Right kidney (tissue), 9 donors: Measurements from ENCODE around the gene SLC35F4.
"Not testable (repeated sequence)": the region's sequence is repeated elsewhere in the genome, so short reads cannot be mapped to it uniquely, and the experiment has no call there.

Experiments
- DNase-seq: peaks from one replicate; pipeline ENCODE4 v3.0.0-alpha.2; 2016
- long read RNA-seq, 8 donors: transcript quantifications; one replicate each; lab custom pipeline, GENCODE V29; 2026

The SLC35F4 gene
- long read RNA-seq, donor 1 = 0 reads
- long read RNA-seq, donor 2 = 0 reads
- long read RNA-seq, donor 3 = 0 reads
- long read RNA-seq, donor 4 = 0 reads
- long read RNA-seq, donor 5 = 0 reads
- long read RNA-seq, donor 6 = 0 reads
- long read RNA-seq, donor 7 = 0 reads
- long read RNA-seq, donor 8 = 0 reads

DNA sequence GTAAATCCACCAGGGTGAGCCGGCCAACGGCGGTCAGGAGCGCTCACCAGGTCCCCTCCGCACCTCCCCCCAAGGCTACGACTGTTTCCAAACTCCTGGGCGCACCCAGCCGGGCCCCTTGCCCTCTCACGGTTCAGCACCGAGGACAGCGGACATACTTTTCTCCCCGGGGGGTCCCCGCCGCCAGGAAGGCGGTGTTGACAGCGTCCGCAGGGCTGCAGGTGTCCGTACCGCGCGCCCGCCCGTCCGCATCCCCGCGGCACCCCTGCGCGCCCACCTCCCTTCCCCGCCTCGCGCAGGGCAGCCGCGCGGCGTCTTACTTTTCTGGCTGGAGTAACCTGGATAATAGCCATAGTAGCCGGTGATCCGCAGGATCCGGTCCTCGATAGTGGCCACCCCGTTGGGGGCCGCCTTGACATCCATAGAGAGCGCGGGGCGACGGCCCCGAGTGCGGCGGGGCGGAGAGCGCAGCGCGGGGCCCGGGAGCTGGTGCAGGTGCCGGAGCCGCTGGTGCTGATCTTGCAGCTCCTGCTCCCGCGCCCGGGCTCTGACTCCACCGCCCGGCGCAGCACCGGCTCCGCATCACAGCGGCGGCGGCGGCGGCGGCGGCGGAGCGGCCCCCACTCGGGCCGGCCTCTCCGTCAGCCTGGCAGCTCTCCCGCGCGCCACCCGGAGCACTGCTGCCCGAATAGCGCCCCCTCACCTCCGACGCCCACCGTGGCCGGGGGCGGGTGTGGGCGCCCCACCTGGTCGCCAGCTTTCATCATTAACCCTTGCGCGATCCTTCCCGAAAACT, at the start of gene SLC35F4:
Gene SLC35F4, minus strand, starts transcription at position 690 of the 796 bp plus-strand sequence.
- DNase-seq = peak; percentile 83

GRCh38 chr14:57909626-57910025, 43.7 kb upstream of the SLC35F4 start:
- no peak for DNase-seq

DNA sequence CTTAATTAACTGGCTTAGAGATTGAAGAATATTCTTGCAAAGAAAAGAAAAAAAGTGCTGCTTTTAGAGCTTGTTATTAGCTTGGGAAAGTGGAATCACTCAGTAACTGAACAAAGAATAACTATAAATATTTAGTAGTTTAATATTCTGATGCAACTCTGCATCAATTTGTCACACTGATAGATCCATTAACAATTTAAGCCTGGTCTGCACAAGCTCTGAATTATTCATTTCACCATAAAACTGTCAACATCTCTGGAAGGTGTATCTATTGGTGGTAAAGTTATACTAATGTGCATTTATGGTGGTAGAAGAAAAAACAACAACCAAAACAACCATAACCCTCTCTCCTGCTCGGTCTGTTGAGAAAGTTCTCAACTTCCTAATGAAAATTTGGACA, 38.1 kb upstream of the SLC35F4 start:
- no peak for DNase-seq

GRCh38 chr14:57898837-57899572, 33.1 kb upstream of the SLC35F4 start:
- no peak for DNase-seq

DNA sequence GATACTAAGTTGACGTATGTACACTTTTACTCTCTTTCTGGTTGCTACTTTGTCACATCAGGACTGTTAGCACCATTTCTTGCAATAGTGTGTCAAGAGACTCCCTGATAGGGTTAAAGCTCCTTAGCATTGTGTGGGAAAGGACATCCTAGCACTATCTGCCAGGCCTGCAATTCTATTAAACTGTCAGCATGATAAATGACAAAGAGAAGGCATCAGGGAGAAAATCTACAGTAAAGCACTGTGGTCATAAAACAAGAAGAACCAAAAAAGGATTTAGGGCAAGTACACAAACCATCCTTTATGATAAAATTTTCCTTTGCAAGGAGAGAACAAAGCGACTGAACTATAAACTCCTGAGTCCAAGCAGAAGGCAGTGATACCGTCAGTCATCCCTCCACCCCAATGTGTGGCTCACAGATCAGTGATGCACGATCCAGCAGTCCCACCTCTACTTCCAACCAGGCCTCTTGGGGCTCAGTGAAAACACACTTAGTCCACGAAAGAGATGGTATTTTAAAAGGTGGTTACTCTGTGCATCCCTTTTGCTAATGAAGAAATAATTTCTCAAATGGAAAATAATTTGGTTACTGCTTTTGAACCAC, 31.4 kb upstream of the SLC35F4 start:
- DNase-seq = no peak

DNA sequence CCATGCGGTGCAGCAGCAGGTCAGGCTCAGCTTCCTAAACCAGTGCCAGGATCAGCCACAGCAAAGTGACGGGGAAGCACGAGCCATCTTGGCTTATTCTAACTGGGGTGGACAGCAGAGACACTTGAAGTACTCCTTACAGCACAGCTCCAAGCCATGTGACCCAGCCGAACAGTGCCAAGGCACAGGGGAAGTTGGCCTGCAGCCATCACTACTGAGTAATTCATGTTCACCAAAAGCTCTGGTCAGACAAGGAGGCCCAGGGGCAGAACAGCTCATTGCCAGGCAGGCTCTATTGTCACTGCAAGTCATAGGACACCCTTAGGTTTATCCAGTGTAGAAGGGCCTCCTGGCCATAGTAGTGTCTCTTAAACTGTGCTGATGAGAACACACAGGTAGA, 23.4 kb upstream of the SLC35F4 start:
- no peak for DNase-seq

DNA sequence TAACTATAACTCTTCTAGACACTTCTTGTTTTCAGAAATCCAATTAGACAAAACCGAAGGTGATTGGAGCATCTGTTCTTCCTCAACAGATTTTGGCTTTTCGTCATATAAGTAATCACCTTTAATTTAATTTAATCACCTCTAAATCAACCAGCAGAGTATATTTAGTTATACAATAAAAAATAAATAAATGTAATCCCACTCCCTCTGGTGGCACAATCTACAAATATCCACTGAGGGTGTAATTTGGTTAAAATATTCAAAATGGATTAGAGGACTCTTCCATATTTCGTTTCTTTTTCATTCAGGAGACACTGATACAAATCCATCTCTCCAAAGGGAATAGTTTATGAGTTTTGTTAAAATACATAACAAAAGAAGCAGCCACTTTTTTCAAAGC, 18.3 kb upstream of the SLC35F4 start:
- no peak for DNase-seq

- DNase-seq = no peak
Measured at GRCh38 chr14:57883061-57883460, 17.2 kb upstream of the SLC35F4 start.

DNA sequence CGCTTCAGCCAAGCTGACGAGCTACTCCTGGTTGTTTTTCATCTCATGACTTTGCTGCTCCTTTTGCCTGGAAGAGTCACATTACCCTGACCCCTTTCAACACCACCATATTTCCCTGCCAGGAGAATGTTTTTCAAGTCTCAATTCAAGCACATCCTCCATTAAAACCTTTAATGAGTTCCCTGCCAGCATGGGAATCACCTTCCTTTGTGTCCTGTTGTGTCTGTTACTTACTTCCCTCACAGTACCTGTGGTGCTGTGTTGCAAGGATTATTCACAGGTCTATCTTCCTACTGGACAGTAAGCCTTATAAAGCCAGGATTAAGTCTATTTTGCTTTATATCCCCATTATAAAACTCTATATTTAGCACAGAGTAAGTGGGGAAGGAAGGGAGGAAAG, 13.6 kb upstream of the SLC35F4 start:
- DNase-seq = no peak

GRCh38 chr14:57875985-57876384, 10.1 kb upstream of the SLC35F4 start:
- DNase-seq = no peak

GRCh38 chr14:57875296-57875695, 9.4 kb upstream of the SLC35F4 start:
- no peak for DNase-seq

- DNase-seq = peak; percentile 10
Measured at GRCh38 chr14:57871459-57872080, 5.7 kb upstream of the SLC35F4 start.

DNA sequence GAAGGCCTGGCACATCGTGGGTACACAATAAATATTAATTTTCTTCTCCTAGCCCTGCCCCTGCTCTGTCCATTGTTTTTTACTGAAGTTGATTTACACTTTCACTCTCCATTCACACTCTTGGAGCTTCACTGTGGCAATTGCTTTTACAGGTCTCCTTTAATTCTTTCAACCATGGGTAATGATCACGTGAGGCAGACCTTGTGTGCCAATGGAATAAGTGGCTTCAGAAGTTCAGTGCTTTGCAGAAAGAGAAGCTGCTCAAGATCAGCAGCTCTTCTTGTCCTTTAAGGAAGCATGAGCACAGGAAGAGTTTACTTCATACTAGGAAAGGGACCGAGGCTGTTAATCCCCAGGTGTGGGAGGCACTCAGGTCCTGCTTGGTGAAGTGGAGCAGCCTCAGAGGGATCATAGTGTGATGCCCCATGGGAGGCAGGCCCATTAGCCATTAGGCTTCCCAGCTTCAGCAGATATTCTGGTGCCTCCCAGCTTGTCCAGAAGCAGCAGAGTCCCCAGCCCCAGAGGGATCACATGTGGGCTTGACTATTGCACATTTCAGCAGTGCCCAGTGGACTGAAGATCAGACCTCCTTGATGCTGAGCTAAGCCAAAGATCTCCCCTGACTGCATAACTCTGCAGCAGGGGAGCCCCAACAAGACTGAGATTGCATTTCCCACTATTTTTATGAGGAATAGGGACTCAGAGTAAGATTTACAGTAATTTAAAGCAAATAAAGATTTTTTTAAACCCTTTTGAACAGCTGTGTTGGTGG, 5.0 kb upstream of the SLC35F4 start:
- no peak for DNase-seq

DNA sequence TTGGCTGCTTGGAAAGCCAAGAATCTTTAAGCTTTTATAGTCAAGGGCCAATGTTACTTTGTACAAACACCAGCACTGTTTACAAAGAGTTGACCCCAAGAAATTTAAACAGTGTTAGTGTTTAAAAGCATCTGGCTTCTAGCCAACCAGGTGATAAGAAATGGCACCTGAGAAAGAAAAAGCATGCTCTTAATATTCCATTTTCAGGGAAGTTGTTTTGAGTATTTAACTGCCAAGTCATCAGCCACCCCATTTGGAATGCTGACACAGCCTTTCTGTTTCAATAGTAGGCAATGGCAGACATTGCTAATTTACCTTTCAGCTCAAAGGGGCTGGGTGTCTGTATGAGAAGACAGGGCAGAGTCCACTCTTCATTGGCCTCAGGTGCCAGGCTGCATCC, 3.7 kb upstream of the SLC35F4 start:
- no peak for DNase-seq

- peak; percentile 57 for DNase-seq
Measured at GRCh38 chr14:57866199-57866705, 360 bp upstream of the SLC35F4 start.

DNA sequence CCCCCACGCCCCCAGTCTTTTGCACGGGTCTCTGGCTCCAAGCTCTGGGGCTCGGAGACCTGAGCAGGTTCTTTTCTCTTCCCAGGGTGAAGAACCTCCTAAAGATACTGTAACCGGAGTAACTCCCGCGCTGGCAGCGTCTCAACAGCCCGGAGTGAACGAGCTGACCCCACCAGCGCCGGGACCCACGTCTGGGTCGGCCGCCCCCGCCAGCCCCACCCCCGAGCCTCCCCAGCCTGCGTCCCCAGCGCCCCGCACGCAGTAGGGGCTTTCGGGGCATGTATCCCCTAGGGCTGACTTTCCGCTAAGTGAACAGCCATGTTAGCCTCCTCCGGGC, 858 bp downstream of the SLC35F4 start:
- DNase-seq = no peak

GRCh38 chr14:57864659-57865058, 1.2 kb downstream of the SLC35F4 start:
- DNase-seq = peak; percentile 3

DNA sequence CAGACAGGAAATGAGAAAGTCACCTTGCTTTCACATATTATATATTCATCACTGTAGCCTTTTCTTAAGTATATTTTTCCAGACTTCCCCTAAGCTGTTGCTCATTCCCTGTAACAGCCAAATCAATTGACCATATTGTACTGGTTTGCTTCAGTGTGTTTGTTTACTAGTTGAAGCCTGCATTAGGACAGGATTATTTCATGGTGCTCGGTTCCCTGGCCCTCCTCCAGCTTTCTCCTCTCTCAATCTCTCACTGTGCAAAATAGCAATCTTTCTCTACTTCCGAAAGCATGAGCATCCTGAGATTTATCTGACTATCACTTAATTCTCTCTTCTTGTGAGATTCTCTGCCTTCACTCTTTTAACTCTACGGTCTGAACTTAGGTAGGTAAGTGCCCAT, 2.4 kb downstream of the SLC35F4 start:
- no peak for DNase-seq

GRCh38 chr14:57855666-57856065, 10.2 kb downstream of the SLC35F4 start:
- DNase-seq = not testable (repeated sequence)

DNA sequence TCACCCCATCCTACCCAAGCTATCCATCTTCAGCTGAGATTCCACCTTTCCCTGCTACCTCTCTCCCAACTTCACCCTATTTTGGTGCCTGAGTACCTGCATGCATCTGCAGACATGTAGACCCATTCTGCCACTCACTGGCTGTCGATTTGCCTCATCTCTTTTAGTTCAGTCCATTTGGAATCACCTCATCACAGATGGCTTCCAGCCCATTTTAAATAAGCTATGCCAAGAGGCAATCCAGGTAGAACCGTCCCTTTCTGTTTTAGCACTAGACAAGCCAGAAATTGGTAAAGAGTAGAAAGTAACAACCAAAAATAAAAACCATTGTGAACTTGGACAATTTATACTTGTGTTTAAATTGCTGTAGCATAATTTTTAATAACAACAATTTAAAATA, 11.3 kb downstream of the SLC35F4 start:
- DNase-seq = no peak

GRCh38 chr14:57851354-57851753, 14.5 kb downstream of the SLC35F4 start:
- no peak for DNase-seq

DNA sequence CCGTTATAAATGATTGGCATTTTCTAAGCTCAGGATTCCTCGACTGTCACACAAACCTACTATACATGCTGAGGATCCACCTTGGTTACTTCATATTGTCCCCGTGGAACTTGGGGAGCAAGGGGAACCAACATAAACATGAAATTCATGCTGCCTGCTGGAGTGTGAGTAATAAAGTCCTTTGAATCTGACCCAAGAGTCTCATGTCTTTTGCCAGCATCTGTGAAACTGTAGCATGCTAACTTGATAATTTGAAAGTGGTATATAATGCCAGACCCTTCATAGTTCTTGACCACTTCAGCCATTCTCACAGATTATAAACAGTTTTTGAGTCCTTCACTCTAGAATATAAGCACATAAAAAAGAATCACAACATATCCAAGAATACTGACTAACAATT, 17.1 kb downstream of the SLC35F4 start:
- no peak for DNase-seq
